GM23338 (cell line): ENCODE measurements around the gene EPB41L5. TPM values are rescaled to one million over a fixed set of nuclear protein-coding genes. Genes with fewer than 3 reads are reported as not detected.

Source experiments
- ATAC-seq: fragments of 200-7000 bp; cut with Tn5 transposase; 3 replicates; pipeline ENCODE4 v1.9.1; 2020
- DNase-seq: peaks from one replicate; pipeline ENCODE4 v3.0.0-alpha.2; 2015; ENCODE audit warnings: low spot score
- H2AFZ ChIP-seq: fragments of 200-600 bp; sonication (generic); 2 replicates; pipeline ENCODE4 v1.8.0; 2016; ENCODE audit warnings: antibody characterized with exemption, mild to moderate bottlenecking, moderate library complexity
- H3F3A ChIP-seq: fragments of 200-600 bp; sonication (generic); replicated peaks from 2 replicates; pipeline ENCODE4 v1.8.0; 2017; ENCODE audit warnings: antibody characterized with exemption, mixed run types, low read depth
- H3K27ac ChIP-seq: fragments of 200-600 bp; sonication (generic); 2 replicates; pipeline ENCODE4 v1.6.1; 2016; ENCODE audit warnings: low read depth
- H3K27me3 ChIP-seq: fragments of 200-600 bp; sonication (generic); 2 replicates; pipeline ENCODE4 v1.8.0; 2016; ENCODE audit warnings: mild to moderate bottlenecking, mixed run types, moderate library complexity; ENCODE audit not compliant: insufficient read depth
- H3K36me3 ChIP-seq: fragments of 200-600 bp; sonication (generic); 2 replicates; pipeline ENCODE4 v1.8.0; 2016; ENCODE audit warnings: mild to moderate bottlenecking; ENCODE audit not compliant: insufficient read depth
- H3K4me1 ChIP-seq: fragments of 200-600 bp; sonication (generic); 2 replicates; pipeline ENCODE4 v1.8.0; 2016; ENCODE audit warnings: mild to moderate bottlenecking, moderate library complexity; ENCODE audit not compliant: insufficient read depth
- H3K4me2 ChIP-seq: fragments of 200-600 bp; sonication (generic); 2 replicates; pipeline ENCODE4 v1.7.1; 2017; ENCODE audit warnings: mixed run types
- H3K4me3 ChIP-seq: fragments of 200-600 bp; sonication (generic); 2 replicates; pipeline ENCODE4 v1.6.1; 2016; ENCODE audit warnings: mixed run types
- H3K79me2 ChIP-seq: fragments of 200-600 bp; sonication (generic); replicated peaks from 2 replicates; pipeline ENCODE4 v1.8.0; 2017; ENCODE audit warnings: mild to moderate bottlenecking; ENCODE audit not compliant: insufficient read depth
- H3K9me2 ChIP-seq: fragments of 200-600 bp; sonication (generic); 2 replicates; pipeline ENCODE4 v1.8.0; 2017; ENCODE audit not compliant: insufficient read depth
- H4K20me1 ChIP-seq: fragments of 200-600 bp; sonication (generic); replicated peaks from 2 replicates; pipeline ENCODE4 v1.8.0; 2017; ENCODE audit warnings: mild to moderate bottlenecking; ENCODE audit not compliant: insufficient read depth
- H3K27ac Mint-ChIP-seq: 2 replicates; pipeline ENCODE4 v1.8.0; 2020; ENCODE audit warnings: inconsistent platforms, mild to moderate bottlenecking, moderate library complexity, mixed read lengths
- H3K27me3 Mint-ChIP-seq: 3 replicates; pipeline ENCODE4 v1.8.0; 2022; ENCODE audit warnings: low read depth, mild to moderate bottlenecking, moderate library complexity, mixed read lengths, inconsistent platforms; ENCODE audit not compliant: insufficient read depth, poor library complexity
- H3K36me3 Mint-ChIP-seq: 3 replicates; pipeline ENCODE4 v1.8.0; 2021; ENCODE audit warnings: low read depth, mild to moderate bottlenecking, inconsistent platforms, moderate library complexity, mixed read lengths
- H3K4me1 Mint-ChIP-seq: 3 replicates; pipeline ENCODE4 v1.8.0; 2020; ENCODE audit warnings: mild to moderate bottlenecking, inconsistent platforms, mixed read lengths
- H3K4me3 Mint-ChIP-seq: 3 replicates; pipeline ENCODE4 v1.8.0; 2021; ENCODE audit warnings: moderate library complexity, mild to moderate bottlenecking, inconsistent platforms, mixed read lengths
- H3K9me3 Mint-ChIP-seq: 3 replicates; pipeline ENCODE4 v1.8.0; 2020; ENCODE audit warnings: moderate library complexity, mild to moderate bottlenecking, inconsistent platforms, mixed read lengths
- CREB1 ChIP-seq: fragments of 250-450 bp; sonication (Bioruptor Pico); IDR thresholded peaks from 2 replicates; pipeline ENCODE4 v1.5.0; 2020; ENCODE audit warnings: low read depth, mild to moderate bottlenecking, moderate library complexity
- EZH2 ChIP-seq: fragments of 200-600 bp; sonication (generic); IDR thresholded peaks from one replicate; pipeline ENCODE4 v1.8.0; 2017; ENCODE audit warnings: antibody characterized with exemption, mild to moderate bottlenecking, low read depth; ENCODE audit not compliant: unreplicated experiment
- EZH2phosphoT487 ChIP-seq: fragments of 200-600 bp; sonication (generic); IDR thresholded peaks from one replicate; pipeline ENCODE4 v1.8.1; 2018; ENCODE audit warnings: antibody characterized with exemption; ENCODE audit not compliant: unreplicated experiment
- JUNB ChIP-seq: IDR thresholded peaks from one replicate; pipeline ENCODE4 v1.6.1; 2016; ENCODE audit warnings: antibody characterized with exemption; ENCODE audit not compliant: unreplicated experiment
- NANOG ChIP-seq: IDR thresholded peaks from 2 replicates; pipeline ENCODE4 v1.6.1; 2016; ENCODE audit warnings: antibody characterized with exemption, borderline replicate concordance
- POLR2AphosphoS5 ChIP-seq: IDR thresholded peaks from 2 replicates; pipeline ENCODE4 v1.6.1; 2016; ENCODE audit warnings: antibody characterized with exemption, low read depth
- STAT1 ChIP-seq: IDR thresholded peaks from one replicate; pipeline ENCODE4 v1.6.1; 2016; ENCODE audit warnings: antibody characterized with exemption; ENCODE audit not compliant: unreplicated experiment
- ZNF114 ChIP-seq: fragments of 250-450 bp; sonication (Bioruptor Pico); IDR thresholded peaks from 2 replicates; pipeline ENCODE4 v1.5.0; 2020; ENCODE audit warnings: mild to moderate bottlenecking, moderate library complexity
- ZNF331 ChIP-seq: fragments of 250-450 bp; sonication (Bioruptor Pico); IDR thresholded peaks from 2 replicates; pipeline ENCODE4 v1.5.0; 2020; ENCODE audit warnings: low read depth, mild to moderate bottlenecking, moderate library complexity
- ZNF462 ChIP-seq: fragments of 250-450 bp; sonication (Bioruptor Pico); IDR thresholded peaks from 2 replicates; pipeline ENCODE4 v1.5.0; 2020; ENCODE audit warnings: mild to moderate bottlenecking, moderate library complexity
- long read RNA-seq: library from polyadenylated mRNA; unstranded; transcript quantifications from one replicate; pipeline ENCODE4 v2.0.0, GENCODE V29; 2020; ENCODE audit not compliant: unreplicated experiment
- polyA plus RNA-seq: library from polyadenylated mRNA; unstranded; fragments of >200 nt; fragmentation: Nextera tagmentation; extraction: Ambion mirVana; gene quantifications from 2 replicates; pipeline ENCODE4 v1.2.1, GENCODE V29; 2016
- total RNA-seq: library from RNA; depleted of rRNA; stranded (reverse); fragments of >200 nt; shearing (Covaris generic); gene quantifications from 2 replicates; pipeline ENCODE4 v1.2.3, GENCODE V29; 2014; rRNA removed
- TF ChIP-seq, protein P1 (sequence below): IDR thresholded peaks from 2 replicates; pipeline ENCODE4 v1.6.1; 2016; ENCODE audit warnings: antibody characterized with exemption
- TF ChIP-seq, protein P2 (sequence below): IDR thresholded peaks from one replicate; pipeline ENCODE4 v1.6.1; 2018; ENCODE audit warnings: antibody characterized with exemption; ENCODE audit not compliant: unreplicated experiment
- TF ChIP-seq, protein P3 (sequence below), 2 experiments: fragments of 200-600 bp in 1 of 2; sonication (generic) in 1 of 2; conservative IDR thresholded peaks; 2 replicates each; pipeline versions ENCODE4 v1.5.1 to v1.6.1; 2016 to 2017; ENCODE audit warnings: antibody characterized with exemption in 2 of 2, low read depth in 2 of 2, mild to moderate bottlenecking in 2 of 2, moderate library complexity in 1 of 2

EPB41L5 gene
- 35.4 and 35.5 TPM in 2 replicates for total RNA-seq
- 13.9 and 15.5 TPM in 2 replicates for polyA plus RNA-seq
- long read RNA-seq, transcript EPB41L5-202 (17 exons, 1,777 nt), result major isoform, 5 of 8 reads
- long read RNA-seq, partial matches to known transcripts, result 2 of 8 reads
- long read RNA-seq, other reads (novel, unspliced or antisense), result 1 of 8 reads

- Histone ChIP-seq H3K79me2 (peaks cover 44% of the 10 kb centered on the region), H3K9me2 (no peaks in the 10 kb centered on the region), H2AFZ (no peak within 1 kb of the TSS), H3K27ac (peak within 1 kb of the TSS; percentile 93), H3F3A (no peaks in the 10 kb centered on the region), H3K4me1 (peaks cover 21% of the 10 kb centered on the region), H4K20me1 (no peaks in the 10 kb centered on the region), H3K4me3 (peak within 1 kb of the TSS; percentile 58), H3K27me3 (peaks cover 12% of the 10 kb centered on the region), H3K36me3 (no peaks in the 10 kb centered on the region), H3K4me2 (peak within 1 kb of the TSS; percentile 90)
- Mint-ChIP-seq H3K27ac (peak within 1 kb of the TSS; percentile 93), H3K9me3 (no peaks in the 10 kb centered on the region), H3K36me3 (peaks cover 7% of the 10 kb centered on the region; the same call in 2 of the 3 replicates), H3K27me3 (peaks cover 8% of the 10 kb centered on the region), H3K4me1 (peaks cover 26% of the 10 kb centered on the region), H3K4me3 (peak within 1 kb of the TSS; percentile 93)
- peak; percentile 89 for ATAC-seq
- TF ChIP-seq STAT1, result no peak
- peak; percentile 91 for TF ChIP-seq POLR2AphosphoS5
- no peak for TF ChIP-seq ZNF462 (CRISPR knock-in tag)
- TF ChIP-seq ZNF331 (CRISPR knock-in tag), result no peak
- no peak for TF ChIP-seq EZH2phosphoT487
- TF ChIP-seq, protein P1, sequence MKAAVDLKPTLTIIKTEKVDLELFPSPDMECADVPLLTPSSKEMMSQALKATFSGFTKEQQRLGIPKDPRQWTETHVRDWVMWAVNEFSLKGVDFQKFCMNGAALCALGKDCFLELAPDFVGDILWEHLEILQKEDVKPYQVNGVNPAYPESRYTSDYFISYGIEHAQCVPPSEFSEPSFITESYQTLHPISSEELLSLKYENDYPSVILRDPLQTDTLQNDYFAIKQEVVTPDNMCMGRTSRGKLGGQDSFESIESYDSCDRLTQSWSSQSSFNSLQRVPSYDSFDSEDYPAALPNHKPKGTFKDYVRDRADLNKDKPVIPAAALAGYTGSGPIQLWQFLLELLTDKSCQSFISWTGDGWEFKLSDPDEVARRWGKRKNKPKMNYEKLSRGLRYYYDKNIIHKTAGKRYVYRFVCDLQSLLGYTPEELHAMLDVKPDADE, result peak; percentile 62
- TF ChIP-seq, protein P2, sequence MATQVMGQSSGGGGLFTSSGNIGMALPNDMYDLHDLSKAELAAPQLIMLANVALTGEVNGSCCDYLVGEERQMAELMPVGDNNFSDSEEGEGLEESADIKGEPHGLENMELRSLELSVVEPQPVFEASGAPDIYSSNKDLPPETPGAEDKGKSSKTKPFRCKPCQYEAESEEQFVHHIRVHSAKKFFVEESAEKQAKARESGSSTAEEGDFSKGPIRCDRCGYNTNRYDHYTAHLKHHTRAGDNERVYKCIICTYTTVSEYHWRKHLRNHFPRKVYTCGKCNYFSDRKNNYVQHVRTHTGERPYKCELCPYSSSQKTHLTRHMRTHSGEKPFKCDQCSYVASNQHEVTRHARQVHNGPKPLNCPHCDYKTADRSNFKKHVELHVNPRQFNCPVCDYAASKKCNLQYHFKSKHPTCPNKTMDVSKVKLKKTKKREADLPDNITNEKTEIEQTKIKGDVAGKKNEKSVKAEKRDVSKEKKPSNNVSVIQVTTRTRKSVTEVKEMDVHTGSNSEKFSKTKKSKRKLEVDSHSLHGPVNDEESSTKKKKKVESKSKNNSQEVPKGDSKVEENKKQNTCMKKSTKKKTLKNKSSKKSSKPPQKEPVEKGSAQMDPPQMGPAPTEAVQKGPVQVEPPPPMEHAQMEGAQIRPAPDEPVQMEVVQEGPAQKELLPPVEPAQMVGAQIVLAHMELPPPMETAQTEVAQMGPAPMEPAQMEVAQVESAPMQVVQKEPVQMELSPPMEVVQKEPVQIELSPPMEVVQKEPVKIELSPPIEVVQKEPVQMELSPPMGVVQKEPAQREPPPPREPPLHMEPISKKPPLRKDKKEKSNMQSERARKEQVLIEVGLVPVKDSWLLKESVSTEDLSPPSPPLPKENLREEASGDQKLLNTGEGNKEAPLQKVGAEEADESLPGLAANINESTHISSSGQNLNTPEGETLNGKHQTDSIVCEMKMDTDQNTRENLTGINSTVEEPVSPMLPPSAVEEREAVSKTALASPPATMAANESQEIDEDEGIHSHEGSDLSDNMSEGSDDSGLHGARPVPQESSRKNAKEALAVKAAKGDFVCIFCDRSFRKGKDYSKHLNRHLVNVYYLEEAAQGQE, result no peak
- TF ChIP-seq JUNB, result no peak
- TF ChIP-seq, protein P3, sequence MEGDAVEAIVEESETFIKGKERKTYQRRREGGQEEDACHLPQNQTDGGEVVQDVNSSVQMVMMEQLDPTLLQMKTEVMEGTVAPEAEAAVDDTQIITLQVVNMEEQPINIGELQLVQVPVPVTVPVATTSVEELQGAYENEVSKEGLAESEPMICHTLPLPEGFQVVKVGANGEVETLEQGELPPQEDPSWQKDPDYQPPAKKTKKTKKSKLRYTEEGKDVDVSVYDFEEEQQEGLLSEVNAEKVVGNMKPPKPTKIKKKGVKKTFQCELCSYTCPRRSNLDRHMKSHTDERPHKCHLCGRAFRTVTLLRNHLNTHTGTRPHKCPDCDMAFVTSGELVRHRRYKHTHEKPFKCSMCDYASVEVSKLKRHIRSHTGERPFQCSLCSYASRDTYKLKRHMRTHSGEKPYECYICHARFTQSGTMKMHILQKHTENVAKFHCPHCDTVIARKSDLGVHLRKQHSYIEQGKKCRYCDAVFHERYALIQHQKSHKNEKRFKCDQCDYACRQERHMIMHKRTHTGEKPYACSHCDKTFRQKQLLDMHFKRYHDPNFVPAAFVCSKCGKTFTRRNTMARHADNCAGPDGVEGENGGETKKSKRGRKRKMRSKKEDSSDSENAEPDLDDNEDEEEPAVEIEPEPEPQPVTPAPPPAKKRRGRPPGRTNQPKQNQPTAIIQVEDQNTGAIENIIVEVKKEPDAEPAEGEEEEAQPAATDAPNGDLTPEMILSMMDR (conservative IDR thresholded peaks at IDR 0.05; ENCODE audit: low read depth in 2 of 2), result no peak
- TF ChIP-seq EZH2, result no peak
- TF ChIP-seq NANOG, result no peak
- TF ChIP-seq ZNF114 (CRISPR knock-in tag), result no peak
- TF ChIP-seq CREB1 (CRISPR knock-in tag), result 0 out of 2 replicates have a peak, but pooled peaks have one; percentile 22
- DNase-seq, result peak; percentile 97
Observed at GRCh38 chr2:120012771-120013596, at the start of gene EPB41L5. Gene EPB41L5, plus strand, starts transcription at chr2:120013077. Its CDS starts 6,008 bp downstream, at chr2:120019085.
